Peyer's patch (tissue), 4 donors: ENCODE measurements around the gene RUNX1.

ENCODE experiments used
- POLR2A ChIP-seq, 2 donors: fragments of 450-650 bp; IDR thresholded peaks; one replicate each; pipeline ENCODE4 v1.5.1; 2017; ENCODE audit warnings: antibody characterized with exemption in 2 of 2, mild to moderate bottlenecking in 2 of 2, moderate library complexity in 2 of 2
- TF ChIP-seq, protein P1 (sequence below), 6 experiments: fragments of 450-650 bp in 4 of 6; fragments of 200-600 bp in 2 of 6; sonication (generic) in 1 of 6; IDR thresholded peaks; one replicate each; pipeline ENCODE4 v1.5.1; 2017 to 2019; ENCODE audit warnings: antibody characterized with exemption in 6 of 6, mild to moderate bottlenecking in 3 of 6, moderate library complexity in 1 of 6

DNA sequence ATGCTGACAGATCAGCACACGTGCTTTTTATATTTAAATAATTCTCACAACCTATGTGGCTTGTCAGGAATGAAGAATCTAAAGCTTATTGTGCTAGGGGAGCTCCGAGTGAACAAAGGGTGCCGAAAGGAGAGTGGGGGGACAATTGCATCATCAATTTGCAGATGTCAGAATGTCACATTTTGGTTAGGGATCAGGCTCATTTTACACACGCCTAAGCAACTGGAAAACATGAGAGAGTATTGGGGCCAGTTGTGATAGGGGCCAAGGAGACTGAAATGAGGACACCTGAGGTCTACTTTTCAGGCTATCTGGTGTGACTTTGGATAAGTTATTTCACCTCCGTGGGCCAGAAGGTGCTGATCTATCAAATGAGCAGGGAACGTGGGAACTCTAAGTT lies 31.8 kb downstream of the RUNX1 start:
- TF ChIP-seq, protein P1, sequence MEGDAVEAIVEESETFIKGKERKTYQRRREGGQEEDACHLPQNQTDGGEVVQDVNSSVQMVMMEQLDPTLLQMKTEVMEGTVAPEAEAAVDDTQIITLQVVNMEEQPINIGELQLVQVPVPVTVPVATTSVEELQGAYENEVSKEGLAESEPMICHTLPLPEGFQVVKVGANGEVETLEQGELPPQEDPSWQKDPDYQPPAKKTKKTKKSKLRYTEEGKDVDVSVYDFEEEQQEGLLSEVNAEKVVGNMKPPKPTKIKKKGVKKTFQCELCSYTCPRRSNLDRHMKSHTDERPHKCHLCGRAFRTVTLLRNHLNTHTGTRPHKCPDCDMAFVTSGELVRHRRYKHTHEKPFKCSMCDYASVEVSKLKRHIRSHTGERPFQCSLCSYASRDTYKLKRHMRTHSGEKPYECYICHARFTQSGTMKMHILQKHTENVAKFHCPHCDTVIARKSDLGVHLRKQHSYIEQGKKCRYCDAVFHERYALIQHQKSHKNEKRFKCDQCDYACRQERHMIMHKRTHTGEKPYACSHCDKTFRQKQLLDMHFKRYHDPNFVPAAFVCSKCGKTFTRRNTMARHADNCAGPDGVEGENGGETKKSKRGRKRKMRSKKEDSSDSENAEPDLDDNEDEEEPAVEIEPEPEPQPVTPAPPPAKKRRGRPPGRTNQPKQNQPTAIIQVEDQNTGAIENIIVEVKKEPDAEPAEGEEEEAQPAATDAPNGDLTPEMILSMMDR (IDR thresholded peaks at IDR 0.05), result no peak
- TF ChIP-seq POLR2A (IDR thresholded peaks at IDR 0.05), result no peak
